ENCODE data around the gene TNFRSF14. TPM values are rescaled to one million over a fixed set of nuclear protein-coding genes. Genes with fewer than 3 reads are reported as not detected.
A peak's percentile ranks its signal among the peaks of the same experiment; 100 is the strongest.

The TNFRSF14 gene
- total and polyA plus RNA-seq, 9 of the 15 experiments (the other 6 are each of a cell fraction or from before 2014, with no cell fraction given) = 0.11 to 2.3 (median 0.68) TPM; not detected in 2

DNA sequence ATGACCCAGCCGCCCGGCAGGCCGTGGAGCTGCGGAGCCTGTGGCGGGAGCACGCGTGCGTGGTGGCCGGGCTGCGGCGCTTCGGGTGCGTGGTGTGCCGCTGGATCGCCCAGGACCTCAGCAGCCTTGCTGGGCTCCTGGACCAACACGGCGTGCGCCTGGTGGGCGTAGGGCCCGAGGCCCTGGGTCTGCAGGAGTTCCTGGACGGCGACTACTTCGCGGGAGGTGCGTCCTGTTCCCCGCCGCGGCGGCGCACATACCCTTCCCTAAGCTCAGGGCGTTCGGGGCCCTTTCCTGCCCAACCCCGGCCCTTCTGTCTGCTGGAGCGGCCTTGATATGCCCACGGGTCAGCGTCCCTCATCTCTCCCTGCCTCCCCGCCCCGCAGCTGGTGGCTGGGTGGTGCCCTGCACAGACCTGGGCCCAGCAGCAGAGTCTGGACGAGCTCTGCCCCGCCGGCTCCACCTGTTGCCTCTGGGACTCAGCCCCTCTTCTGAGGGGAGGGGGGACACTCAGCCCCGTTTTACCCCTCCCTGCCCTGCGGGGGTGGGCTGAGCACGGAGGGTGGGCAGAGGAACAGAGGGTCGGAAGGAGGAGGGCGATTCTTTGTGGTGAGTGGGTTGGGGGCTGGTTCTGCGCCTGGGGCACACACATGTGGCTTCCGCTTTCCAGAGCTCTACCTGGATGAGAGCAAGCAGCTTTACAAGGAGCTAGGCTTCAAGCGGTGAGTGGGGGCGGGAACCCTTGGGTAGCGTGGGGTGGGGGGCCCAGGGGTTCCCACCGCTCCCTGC lies 31.1 kb downstream of the TNFRSF14 start (continued):
- TF ChIP-seq PTBP1 (IDR thresholded peaks at IDR 0.05; ENCODE audit: low read depth, low read length) (no peak), MECOM (CRISPR knock-in tag; IDR thresholded peaks at IDR 0.05) (no peak), KAT8 (IDR thresholded peaks at IDR 0.05; ENCODE audit: low read depth) (no peak), ZNF354B (CRISPR knock-in tag; IDR thresholded peaks at IDR 0.05) (no peak), ATF1 (CRISPR knock-in tag; IDR thresholded peaks at IDR 0.05) (no peak), ATF1 (tag; IDR thresholded peaks at IDR 0.05) (no peak), TFAM (CRISPR knock-in tag; conservative IDR thresholded peaks at IDR 0.05) (no peak), TCF7 (IDR thresholded peaks at IDR 0.05; ENCODE audit: borderline replicate concordance) (no peak), ZNF583 (CRISPR knock-in tag; IDR thresholded peaks at IDR 0.05) (no peak), SAP30 (IDR thresholded peaks at IDR 0.05; ENCODE audit: borderline replicate concordance, insufficient read depth, low read depth, low read length, poor library complexity, severe bottlenecking) (peak; percentile 12), SMARCE1 (IDR thresholded peaks at IDR 0.05) (no peak), PHF8 (IDR thresholded peaks at IDR 0.05; ENCODE audit: borderline replicate concordance, low read length) (peak; percentile 47; the same call in 1 of the 2 replicates), PCBP1 (IDR thresholded peaks at IDR 0.05; ENCODE audit: low read depth, low read length, poor library complexity, severe bottlenecking) (no peak), NCOR1 (IDR thresholded peaks at IDR 0.05) (no peak), BRCA1 (IDR thresholded peaks at IDR 0.05) (no peak), BRCA1 (CRISPR knock-in tag; IDR thresholded peaks at IDR 0.05) (no peak), ZNF212 (CRISPR knock-in tag; IDR thresholded peaks at IDR 0.05) (no peak), E2F6 (IDR thresholded peaks at IDR 0.05; ENCODE audit: borderline replicate concordance in 1 of 2, extremely low read depth in 1 of 2, insufficient read depth in 1 of 2, insufficient read length in 1 of 2, low read depth in 1 of 2, low read length in 1 of 2, poor library complexity in 1 of 2, severe bottlenecking in 1 of 2) (peak; percentile 58 to 75), MIER1 (IDR thresholded peaks at IDR 0.05; ENCODE audit: low read depth) (no peak), ZBTB7A (IDR thresholded peaks at IDR 0.05; ENCODE audit: borderline replicate concordance, control insufficient read depth, low read depth, low read length) (peak; percentile 24; the same call in 1 of the 2 replicates)
- TF ChIP-seq, protein P1, sequence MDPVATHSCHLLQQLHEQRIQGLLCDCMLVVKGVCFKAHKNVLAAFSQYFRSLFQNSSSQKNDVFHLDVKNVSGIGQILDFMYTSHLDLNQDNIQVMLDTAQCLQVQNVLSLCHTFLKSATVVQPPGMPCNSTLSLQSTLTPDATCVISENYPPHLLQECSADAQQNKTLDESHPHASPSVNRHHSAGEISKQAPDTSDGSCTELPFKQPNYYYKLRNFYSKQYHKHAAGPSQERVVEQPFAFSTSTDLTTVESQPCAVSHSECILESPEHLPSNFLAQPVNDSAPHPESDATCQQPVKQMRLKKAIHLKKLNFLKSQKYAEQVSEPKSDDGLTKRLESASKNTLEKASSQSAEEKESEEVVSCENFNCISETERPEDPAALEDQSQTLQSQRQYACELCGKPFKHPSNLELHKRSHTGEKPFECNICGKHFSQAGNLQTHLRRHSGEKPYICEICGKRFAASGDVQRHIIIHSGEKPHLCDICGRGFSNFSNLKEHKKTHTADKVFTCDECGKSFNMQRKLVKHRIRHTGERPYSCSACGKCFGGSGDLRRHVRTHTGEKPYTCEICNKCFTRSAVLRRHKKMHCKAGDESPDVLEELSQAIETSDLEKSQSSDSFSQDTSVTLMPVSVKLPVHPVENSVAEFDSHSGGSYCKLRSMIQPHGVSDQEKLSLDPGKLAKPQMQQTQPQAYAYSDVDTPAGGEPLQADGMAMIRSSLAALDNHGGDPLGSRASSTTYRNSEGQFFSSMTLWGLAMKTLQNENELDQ (CRISPR knock-in tag; IDR thresholded peaks at IDR 0.05; ENCODE audit: borderline replicate concordance) = peak; percentile 57; the same call in 1 of the 2 replicates
- TF ChIP-seq, protein P2, sequence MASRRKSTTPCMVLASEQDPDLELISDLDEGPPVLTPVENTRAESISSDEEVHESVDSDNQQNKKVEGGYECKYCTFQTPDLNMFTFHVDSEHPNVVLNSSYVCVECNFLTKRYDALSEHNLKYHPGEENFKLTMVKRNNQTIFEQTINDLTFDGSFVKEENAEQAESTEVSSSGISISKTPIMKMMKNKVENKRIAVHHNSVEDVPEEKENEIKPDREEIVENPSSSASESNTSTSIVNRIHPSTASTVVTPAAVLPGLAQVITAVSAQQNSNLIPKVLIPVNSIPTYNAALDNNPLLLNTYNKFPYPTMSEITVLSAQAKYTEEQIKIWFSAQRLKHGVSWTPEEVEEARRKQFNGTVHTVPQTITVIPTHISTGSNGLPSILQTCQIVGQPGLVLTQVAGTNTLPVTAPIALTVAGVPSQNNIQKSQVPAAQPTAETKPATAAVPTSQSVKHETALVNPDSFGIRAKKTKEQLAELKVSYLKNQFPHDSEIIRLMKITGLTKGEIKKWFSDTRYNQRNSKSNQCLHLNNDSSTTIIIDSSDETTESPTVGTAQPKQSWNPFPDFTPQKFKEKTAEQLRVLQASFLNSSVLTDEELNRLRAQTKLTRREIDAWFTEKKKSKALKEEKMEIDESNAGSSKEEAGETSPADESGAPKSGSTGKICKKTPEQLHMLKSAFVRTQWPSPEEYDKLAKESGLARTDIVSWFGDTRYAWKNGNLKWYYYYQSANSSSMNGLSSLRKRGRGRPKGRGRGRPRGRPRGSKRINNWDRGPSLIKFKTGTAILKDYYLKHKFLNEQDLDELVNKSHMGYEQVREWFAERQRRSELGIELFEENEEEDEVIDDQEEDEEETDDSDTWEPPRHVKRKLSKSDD (conservative IDR thresholded peaks at IDR 0.05; ENCODE audit: low read length) = no peak
